Breast epithelium (tissue), 3 donors: ENCODE results near the gene PDIA5.

Experiments used
- POLR2AphosphoS5 ChIP-seq, 3 donors: sonication (generic); formaldehyde crosslinking; IDR thresholded peaks; one replicate each; pipeline ENCODE4 v1.6.1; 2017; ENCODE audit warnings: antibody characterized with exemption in 3 of 3
- TF ChIP-seq, protein P1 (sequence below), 3 donors: fragments of 450-650 bp; IDR thresholded peaks; one replicate each; pipeline ENCODE4 v1.5.1; 2016 to 2017; ENCODE audit warnings: antibody characterized with exemption in 3 of 3, mild to moderate bottlenecking in 3 of 3, moderate library complexity in 3 of 3

DNA sequence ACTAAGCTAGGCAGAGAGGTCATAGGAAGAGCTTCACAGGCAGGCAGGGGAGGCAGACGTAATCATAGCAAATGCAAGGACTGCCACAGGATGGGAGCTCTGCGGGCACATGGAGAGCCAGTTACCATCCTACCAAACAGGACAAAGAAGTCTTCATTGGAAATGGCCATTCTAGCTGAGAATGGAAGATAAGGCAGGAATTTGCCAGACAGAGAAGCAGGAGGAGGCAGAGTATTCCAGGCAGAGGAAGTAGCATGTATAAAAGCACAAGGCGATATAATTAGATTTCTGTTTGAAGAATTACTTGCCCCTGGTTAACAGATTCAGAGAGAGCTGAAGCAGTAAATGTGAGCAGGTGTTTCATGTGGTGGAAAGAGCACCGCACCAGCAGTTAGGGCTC lies 35.8 kb upstream of the PDIA5 start:
- TF ChIP-seq, protein P1, sequence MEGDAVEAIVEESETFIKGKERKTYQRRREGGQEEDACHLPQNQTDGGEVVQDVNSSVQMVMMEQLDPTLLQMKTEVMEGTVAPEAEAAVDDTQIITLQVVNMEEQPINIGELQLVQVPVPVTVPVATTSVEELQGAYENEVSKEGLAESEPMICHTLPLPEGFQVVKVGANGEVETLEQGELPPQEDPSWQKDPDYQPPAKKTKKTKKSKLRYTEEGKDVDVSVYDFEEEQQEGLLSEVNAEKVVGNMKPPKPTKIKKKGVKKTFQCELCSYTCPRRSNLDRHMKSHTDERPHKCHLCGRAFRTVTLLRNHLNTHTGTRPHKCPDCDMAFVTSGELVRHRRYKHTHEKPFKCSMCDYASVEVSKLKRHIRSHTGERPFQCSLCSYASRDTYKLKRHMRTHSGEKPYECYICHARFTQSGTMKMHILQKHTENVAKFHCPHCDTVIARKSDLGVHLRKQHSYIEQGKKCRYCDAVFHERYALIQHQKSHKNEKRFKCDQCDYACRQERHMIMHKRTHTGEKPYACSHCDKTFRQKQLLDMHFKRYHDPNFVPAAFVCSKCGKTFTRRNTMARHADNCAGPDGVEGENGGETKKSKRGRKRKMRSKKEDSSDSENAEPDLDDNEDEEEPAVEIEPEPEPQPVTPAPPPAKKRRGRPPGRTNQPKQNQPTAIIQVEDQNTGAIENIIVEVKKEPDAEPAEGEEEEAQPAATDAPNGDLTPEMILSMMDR (IDR thresholded peaks at IDR 0.05) = no peak
- no peak for TF ChIP-seq POLR2AphosphoS5 (IDR thresholded peaks at IDR 0.05)
